PC-9 (cell line): ENCODE measurements around the gene ANKRD16. TPM values are rescaled to one million over a fixed set of nuclear protein-coding genes. Genes with fewer than 3 reads are reported as not detected.

ENCODE experiments used
- BruUV-seq: library from RNA; stranded (reverse); fragments of 400-500 nt; replicated peaks from 2 replicates; lab custom pipeline; 2021; lab: Mats Ljungman, UMichigan
- CTCF ChIA-PET: fragments of 300-600 bp; sonication (Branson Sonifier 250); formaldehyde crosslinking; loops from one replicate; lab custom pipeline; 2022; ENCODE audit warnings: antibody characterized with exemption; lab: Charles Lee
- POLR2A ChIA-PET: fragments of 300-600 bp; sonication (Branson Sonifier 250); formaldehyde crosslinking; loops from one replicate; lab custom pipeline; 2022; ENCODE audit warnings: antibody characterized with exemption; ENCODE audit not compliant: unreplicated experiment; lab: Charles Lee
- DNase-seq, 2 experiments: peaks; one replicate each; pipeline versions ENCODE4 v3.0.0 to v3.0.0-alpha.2; 2015 to 2022; ENCODE audit warnings: mixed read lengths in 1 of 2
- H2AFZ ChIP-seq: fragments of 200-600 bp; sonication (generic); 2 replicates; pipeline ENCODE4 v1.8.1; 2017; ENCODE audit warnings: antibody characterized with exemption
- H3F3A ChIP-seq: fragments of 200-600 bp; sonication (generic); 2 replicates; pipeline ENCODE4 v1.8.1; 2017; ENCODE audit warnings: antibody characterized with exemption, mild to moderate bottlenecking, low read depth; ENCODE audit not compliant: insufficient read depth
- H3K27ac ChIP-seq: fragments of 200-600 bp; sonication (generic); 2 replicates; pipeline ENCODE4 v1.6.1; 2016; ENCODE audit warnings: mixed run types
- H3K27me3 ChIP-seq: fragments of 200-600 bp; sonication (generic); 2 replicates; pipeline ENCODE4 v1.6.1; 2016; ENCODE audit warnings: low read depth, mixed run types; ENCODE audit not compliant: insufficient read depth
- H3K36me3 ChIP-seq: fragments of 200-600 bp; sonication (generic); 2 replicates; pipeline ENCODE4 v1.6.1; 2016; ENCODE audit warnings: low read depth, mixed run types
- H3K4me1 ChIP-seq: fragments of 200-600 bp; sonication (generic); replicated peaks from 2 replicates; pipeline ENCODE4 v1.6.1; 2016; ENCODE audit warnings: mixed run types; ENCODE audit not compliant: insufficient read depth
- H3K4me2 ChIP-seq: fragments of 200-600 bp; sonication (generic); 2 replicates; pipeline ENCODE4 v1.6.1; 2017; ENCODE audit warnings: mixed run types
- H3K4me3 ChIP-seq: fragments of 200-600 bp; sonication (generic); 2 replicates; pipeline ENCODE4 v1.6.1; 2016; ENCODE audit warnings: mixed run types
- H3K79me2 ChIP-seq: fragments of 200-600 bp; sonication (generic); 2 replicates; pipeline ENCODE4 v1.6.1; 2017; ENCODE audit warnings: low read depth, mixed run types
- H3K9me2 ChIP-seq: fragments of 200-600 bp; sonication (generic); 2 replicates; pipeline ENCODE4 v1.8.1; 2017; ENCODE audit warnings: mild to moderate bottlenecking; ENCODE audit not compliant: insufficient read depth
- H3K9me3 ChIP-seq: fragments of 200-600 bp; sonication (generic); 2 replicates; pipeline ENCODE4 v1.8.1; 2016; ENCODE audit warnings: low read depth; ENCODE audit not compliant: insufficient read depth
- H4K20me1 ChIP-seq: fragments of 200-600 bp; sonication (generic); 2 replicates; pipeline ENCODE4 v1.8.1; 2017; ENCODE audit not compliant: insufficient read depth
- EZH2 ChIP-seq: fragments of 200-600 bp; sonication (generic); IDR thresholded peaks from 2 replicates; pipeline ENCODE4 v1.8.0; 2017; ENCODE audit warnings: antibody characterized with exemption, low read depth
- intact Hi-C: fragments of 100-400 bp; cut with micrococcal nuclease; formaldehyde crosslinking; loops from one replicate; pipeline ENCODE4 v1.10.0; 2022; ENCODE audit not compliant: unreplicated experiment
- total RNA-seq: library from RNA; stranded (reverse); gene quantifications from 2 replicates; pipeline ENCODE4 v1.2.3, GENCODE V29; 2021
- TF ChIP-seq, protein P1 (sequence below): fragments of 200-600 bp; sonication (generic); conservative IDR thresholded peaks from 2 replicates; pipeline ENCODE4 v1.6.1; 2017; ENCODE audit warnings: mixed run types, antibody characterized with exemption, mild to moderate bottlenecking, moderate library complexity

The ANKRD16 gene
- total RNA-seq, 1 experiment from 2014 or later: 9.8 TPM

DNA sequence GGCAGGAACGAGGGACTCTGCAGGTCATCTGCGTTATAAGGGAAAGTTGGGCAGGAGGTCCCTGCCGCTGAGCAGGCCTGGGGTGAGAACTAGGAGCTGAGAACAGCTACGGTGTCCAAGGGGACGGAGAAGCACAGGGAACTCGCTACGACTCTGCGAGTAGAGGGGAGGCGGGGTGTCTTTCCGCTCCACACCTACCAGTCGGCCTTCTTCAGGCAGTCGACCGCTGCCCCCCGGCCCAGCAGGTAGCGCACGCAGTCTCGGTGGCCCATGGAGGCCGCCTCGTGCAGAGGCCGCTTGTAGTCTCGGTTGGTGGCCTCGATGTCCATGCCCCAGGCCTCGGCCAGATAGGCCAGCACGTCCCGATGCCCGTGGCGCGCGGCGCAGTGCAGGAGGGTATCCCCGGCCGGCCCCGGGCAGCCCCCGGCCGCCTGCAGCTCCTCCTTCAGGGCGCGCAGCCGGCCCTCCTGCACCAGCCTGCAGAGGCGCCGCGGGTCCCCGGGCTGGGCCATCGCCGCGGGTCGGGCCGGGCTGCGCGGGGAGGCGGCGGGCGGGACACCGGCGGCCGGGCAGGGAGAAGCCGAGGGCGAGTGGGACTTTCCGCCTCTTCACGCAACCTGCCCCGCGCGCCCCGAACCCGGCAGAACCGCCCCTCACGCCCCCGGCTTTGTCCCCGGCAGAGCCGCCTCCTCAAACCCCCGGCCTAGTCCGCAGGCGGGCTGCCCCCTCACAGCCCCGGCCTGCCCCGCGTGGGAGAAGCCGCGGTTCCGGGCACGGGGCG is 660 bp downstream of the ANKRD16 start:
- Histone ChIP-seq H3K4me3 (peak overlapping the region; percentile 78), H3K9me3 (no peaks in the 10 kb centered on the region), H4K20me1 (no peaks in the 10 kb centered on the region), H3K9me2 (no peaks in the 10 kb centered on the region), H2AFZ (peak overlapping the region; percentile 77), H3K36me3 (no peaks in the 10 kb centered on the region), H3K4me2 (peak overlapping the region; percentile 98), H3K4me1 (peaks cover 16% of the 10 kb centered on the region), H3K27ac (no peak overlapping the region), H3F3A (no peaks in the 10 kb centered on the region; the same call in 1 of the 2 replicates), H3K27me3 (no peaks in the 10 kb centered on the region), H3K79me2 (peaks cover 44% of the 10 kb centered on the region)
- no TSS peak for BruUV-seq
- ChIA-PET CTCF (no interaction called here), POLR2A (interaction anchor here (1.2 kb wide), 1 partner anchor 443 kb away, joined by 7 read pairs; no protein-coding TSS in a partner anchor)
- peak in 1 of 2 experiments; percentile 48 for DNase-seq
- intact Hi-C loops: loop anchor here (5.0 kb wide), 1 partner anchor 77 kb away; the partner anchor contains the start of gene GDI2
- TF ChIP-seq, protein P1, sequence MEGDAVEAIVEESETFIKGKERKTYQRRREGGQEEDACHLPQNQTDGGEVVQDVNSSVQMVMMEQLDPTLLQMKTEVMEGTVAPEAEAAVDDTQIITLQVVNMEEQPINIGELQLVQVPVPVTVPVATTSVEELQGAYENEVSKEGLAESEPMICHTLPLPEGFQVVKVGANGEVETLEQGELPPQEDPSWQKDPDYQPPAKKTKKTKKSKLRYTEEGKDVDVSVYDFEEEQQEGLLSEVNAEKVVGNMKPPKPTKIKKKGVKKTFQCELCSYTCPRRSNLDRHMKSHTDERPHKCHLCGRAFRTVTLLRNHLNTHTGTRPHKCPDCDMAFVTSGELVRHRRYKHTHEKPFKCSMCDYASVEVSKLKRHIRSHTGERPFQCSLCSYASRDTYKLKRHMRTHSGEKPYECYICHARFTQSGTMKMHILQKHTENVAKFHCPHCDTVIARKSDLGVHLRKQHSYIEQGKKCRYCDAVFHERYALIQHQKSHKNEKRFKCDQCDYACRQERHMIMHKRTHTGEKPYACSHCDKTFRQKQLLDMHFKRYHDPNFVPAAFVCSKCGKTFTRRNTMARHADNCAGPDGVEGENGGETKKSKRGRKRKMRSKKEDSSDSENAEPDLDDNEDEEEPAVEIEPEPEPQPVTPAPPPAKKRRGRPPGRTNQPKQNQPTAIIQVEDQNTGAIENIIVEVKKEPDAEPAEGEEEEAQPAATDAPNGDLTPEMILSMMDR: no peak
- TF ChIP-seq EZH2: no peak

DNA sequence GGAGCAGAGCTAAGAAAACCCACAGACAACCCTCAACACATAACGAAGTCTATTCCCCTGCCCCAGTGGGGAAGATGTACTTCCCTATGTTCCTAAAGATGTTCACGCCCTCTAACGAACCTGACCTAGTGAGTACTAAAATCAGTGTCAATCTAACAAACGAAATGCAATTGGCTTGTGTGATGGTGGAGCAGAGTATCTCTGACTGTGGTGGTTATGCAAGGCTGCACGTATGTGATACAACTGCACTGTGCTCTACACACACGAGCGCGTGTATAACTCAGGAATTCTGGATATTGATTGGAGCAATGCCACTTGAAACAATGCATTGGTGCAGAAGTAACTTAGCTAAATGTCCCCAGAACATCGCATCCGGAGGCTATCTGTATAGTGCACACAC is 1.3 kb downstream of the ANKRD16 start:
- Histone ChIP-seq H3K27ac (no peak overlapping the region), H3K4me1 (peaks cover 16% of the 10 kb centered on the region), H4K20me1 (no peaks in the 10 kb centered on the region), H3K4me2 (peak overlapping the region; percentile 98), H3K9me3 (no peaks in the 10 kb centered on the region), H3F3A (no peaks in the 10 kb centered on the region; the same call in 1 of the 2 replicates), H3K79me2 (peaks cover 42% of the 10 kb centered on the region), H3K4me3 (peak overlapping the region; percentile 78), H3K27me3 (no peaks in the 10 kb centered on the region), H3K36me3 (no peaks in the 10 kb centered on the region), H2AFZ (peak overlapping the region; percentile 77), H3K9me2 (no peaks in the 10 kb centered on the region)
- no peak for TF ChIP-seq EZH2
- CTCF ChIA-PET: interaction anchor here (0.7 kb wide), 1 partner anchor 86 kb away, joined by 3 read pairs; no protein-coding TSS in a partner anchor
- POLR2A ChIA-PET: no interaction called here
- DNase-seq: peak in 1 of 2 experiments; percentile 38
- no TSS peak for BruUV-seq
- intact Hi-C loops: loop anchor here (5.0 kb wide), 1 partner anchor 76 kb away; the partner anchor contains the start of gene GDI2

DNA sequence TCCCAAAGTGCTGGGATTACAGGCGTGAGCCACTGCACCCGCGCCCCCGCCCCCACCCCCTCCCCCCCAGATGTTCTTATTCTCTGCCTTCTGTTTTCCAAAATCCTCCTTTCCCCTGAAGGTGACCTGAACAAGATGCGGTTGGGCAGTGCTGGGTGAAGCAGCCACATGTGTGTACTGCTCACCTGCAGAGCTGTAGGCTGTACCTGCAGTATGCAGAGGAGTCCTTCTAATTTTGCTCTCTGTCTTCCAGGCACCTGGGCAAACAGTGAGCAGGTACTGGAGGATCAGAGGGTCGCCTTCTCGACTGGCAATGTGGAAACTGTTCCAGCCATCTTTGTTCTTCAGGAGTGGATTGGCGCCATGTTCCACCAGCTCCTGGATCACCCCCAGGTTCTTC is 2.1 kb downstream of the ANKRD16 start:
- no peak overlapping the region for H3K4me3 ChIP-seq
- no peaks in the 10 kb centered on the region for H3K27me3 ChIP-seq
- DNase-seq: no peak
- intact Hi-C loops: loop anchor here (5.0 kb wide), 1 partner anchor 75 kb away; the partner anchor contains the start of gene GDI2
- BruUV-seq: no TSS peak
- peaks cover 35% of the 10 kb centered on the region for H3K79me2 ChIP-seq
- H4K20me1 ChIP-seq: no peaks in the 10 kb centered on the region
- H2AFZ ChIP-seq: no peak overlapping the region
- H3K4me2 ChIP-seq: peak overlapping the region; percentile 98; the same call in 1 of the 2 replicates
- H3K9me2 ChIP-seq: no peaks in the 10 kb centered on the region
- POLR2A ChIA-PET: interaction anchor here (0.6 kb wide), 1 partner anchor 96 kb away, joined by 3 read pairs; no protein-coding TSS in a partner anchor
- no peak overlapping the region for H3K27ac ChIP-seq
- H3F3A ChIP-seq: no peaks in the 10 kb centered on the region; the same call in 1 of the 2 replicates
- H3K36me3 ChIP-seq: no peaks in the 10 kb centered on the region
- peaks cover 16% of the 10 kb centered on the region for H3K4me1 ChIP-seq
- no peaks in the 10 kb centered on the region for H3K9me3 ChIP-seq
- no peak for TF ChIP-seq EZH2
- TF ChIP-seq, protein P1: no peak
- CTCF ChIA-PET: interaction anchor here (0.7 kb wide), 1 partner anchor 86 kb away, joined by 3 read pairs; no protein-coding TSS in a partner anchor
